Stimulated activated CD4-positive, alpha-beta T cell treated with anti-CD3 and anti-CD28 coated beads, Interleukin-4, amount 100 ng/mL, for 4 hours (primary cell): ENCODE data around the gene COX5B.
A peak's percentile ranks its signal among the peaks of the same experiment; 100 is the strongest.
"Not testable (repeated sequence)": the region's sequence is repeated elsewhere in the genome, so short reads cannot be mapped to it uniquely, and the experiment has no call there.

Experiments
- DNase-seq, 2 experiments: peaks; one replicate each; pipeline ENCODE4 v3.0.0-alpha.2; 2020

Gene COX5B

DNA sequence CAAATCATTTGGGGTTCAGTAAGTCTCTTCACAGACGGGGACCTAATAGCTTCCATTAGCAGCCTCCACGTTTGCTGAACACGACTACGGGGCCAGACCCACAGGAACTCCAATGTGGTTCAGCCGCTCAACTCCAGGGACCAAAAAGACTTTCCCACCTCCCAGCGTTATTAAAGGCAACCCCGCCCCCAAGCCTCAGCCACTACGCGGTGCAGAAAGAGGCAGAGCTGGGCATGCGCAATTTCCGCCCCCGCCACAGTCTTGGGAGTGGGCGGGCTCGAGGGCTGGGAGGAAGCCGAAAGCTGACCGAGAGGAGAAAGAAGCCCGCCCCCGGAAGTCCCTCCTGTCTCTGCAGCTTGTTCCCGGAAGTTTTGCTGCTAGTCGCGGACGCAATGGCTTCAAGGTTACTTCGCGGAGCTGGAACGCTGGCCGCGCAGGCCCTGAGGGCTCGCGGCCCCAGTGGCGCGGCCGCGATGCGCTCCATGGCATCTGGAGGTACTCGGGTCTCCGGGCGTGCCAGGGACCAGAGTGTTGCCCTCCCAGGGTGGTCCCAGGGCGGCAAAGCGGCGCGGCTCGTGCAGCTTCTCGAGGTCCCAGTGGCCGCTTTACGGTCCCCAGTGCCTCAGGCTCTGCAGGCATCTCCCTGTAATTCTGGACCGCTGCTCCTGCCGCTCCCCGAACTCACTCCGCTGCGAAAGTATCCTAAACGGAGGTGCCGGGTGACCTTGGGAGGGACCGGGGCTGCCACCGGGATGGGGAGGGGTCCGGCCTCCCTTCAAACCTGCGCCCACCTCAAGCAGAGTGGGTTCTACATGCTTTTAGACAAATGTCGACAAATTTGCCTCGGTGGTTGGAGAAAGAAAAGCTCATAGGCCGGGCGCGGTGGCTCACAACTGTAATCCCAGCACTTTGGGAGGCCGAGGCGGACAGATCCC lies at the start of gene COX5B:
TSS of gene COX5B (plus strand) at position 368 of the 935 bp plus-strand sequence. CDS start at position 393, 25 bp downstream.
- DNase-seq = peak; percentile 98 to 99

DNA sequence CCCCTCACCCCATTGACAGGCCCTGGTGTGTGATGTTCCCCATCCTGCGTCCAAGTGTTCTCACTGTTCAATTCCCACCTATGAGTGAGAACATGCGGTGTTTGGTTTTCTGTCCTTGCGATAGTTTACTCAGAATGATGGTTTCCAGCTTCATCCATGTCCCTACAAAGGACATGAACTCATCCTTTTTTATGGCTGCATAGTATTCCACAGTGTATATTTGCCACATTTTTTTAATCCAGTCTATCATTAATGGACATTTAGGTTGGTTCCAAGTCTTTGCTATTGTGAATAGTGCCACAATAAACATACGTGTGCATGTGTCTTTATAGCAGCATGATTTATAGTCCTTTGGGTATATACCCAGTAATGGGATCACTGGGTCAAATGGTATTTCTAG lies 49.7 kb upstream of the COX5B start:
- DNase-seq = not testable (repeated sequence)

DNA sequence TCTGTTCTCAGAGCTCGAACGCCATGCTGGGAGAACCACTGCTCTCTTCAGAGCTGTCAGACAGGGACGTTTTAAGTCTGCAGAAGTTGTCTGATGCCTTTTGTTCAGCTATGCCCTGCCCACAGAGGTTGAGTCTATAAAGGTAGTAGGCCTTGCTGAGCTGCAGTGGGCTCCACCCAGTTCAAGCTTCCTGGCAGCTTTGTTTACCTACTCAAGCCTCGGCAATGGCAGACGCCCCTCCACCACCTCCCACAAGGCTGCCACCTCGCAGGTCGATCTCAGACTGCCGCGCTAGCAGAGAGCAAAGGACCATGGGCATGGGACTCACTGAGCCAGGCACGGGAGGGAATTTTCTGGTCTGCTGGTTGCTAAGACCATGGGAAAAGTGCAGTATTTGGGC lies 44.3 kb upstream of the COX5B start:
- DNase-seq = not testable (repeated sequence)

- not testable (repeated sequence) for DNase-seq
These were observed 40.8 kb upstream of the COX5B start for GRCh38 chr2:97605109-97605508.

DNA sequence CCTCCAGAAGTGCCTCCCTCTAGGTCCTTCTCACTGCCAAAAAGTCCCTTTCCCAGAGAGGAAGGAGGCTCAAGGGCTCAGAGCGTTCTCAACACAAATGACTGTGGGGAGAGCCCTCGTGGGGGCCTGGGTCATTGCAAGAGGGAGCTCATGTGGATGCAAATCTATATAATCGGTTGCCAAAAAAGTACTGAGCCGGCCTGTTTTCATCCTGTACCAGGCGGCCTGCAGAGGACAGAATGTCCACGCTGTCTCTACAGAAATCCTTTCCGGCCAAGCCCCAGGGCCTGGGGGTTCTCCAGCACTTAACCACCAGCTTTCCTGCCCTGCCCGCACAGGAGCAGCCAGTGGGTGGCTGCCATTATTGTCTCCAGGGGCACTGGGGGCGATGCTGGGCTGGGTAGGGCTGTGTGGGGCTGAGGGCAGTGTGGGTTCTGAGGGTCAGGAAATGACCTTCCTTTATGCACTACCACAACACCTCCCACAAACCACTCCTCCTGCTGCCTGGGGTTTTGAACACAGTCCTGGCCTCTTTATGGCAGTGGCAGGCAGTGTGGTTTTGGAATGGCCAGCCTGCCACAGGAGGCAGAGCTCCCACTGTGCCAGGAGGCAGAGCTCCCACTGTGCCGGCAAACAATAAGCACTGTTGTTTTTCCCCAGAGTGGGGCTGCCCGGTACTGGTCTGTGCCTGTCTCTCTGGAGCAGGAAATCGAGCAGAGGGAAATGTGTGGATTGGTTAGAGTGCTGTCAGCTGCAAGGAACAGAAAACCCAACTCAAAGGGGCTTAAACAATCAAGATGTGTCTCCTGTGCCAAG lies 40.1 kb upstream of the COX5B start:
- DNase-seq = not testable (repeated sequence)

DNA sequence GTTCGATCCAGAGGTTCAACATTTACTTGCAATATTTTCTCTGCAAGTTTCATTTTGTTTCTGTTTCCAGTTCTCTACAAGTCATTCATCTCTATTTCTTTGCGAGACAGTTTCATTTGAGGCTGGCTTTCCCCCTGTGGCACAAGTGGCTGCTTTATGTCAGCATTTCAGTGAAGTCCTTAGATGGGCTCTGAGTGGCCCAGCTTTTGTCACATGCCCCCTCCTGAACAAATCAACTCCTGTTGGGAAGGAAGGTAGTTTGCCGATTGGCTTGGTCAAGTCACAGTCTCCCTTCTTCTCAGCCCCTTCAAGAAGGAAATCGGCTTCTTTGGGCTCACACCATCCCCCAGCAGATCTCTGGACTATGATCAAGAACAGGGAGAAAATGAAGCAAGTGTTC lies 37.1 kb upstream of the COX5B start:
- DNase-seq = not testable (repeated sequence)

DNA sequence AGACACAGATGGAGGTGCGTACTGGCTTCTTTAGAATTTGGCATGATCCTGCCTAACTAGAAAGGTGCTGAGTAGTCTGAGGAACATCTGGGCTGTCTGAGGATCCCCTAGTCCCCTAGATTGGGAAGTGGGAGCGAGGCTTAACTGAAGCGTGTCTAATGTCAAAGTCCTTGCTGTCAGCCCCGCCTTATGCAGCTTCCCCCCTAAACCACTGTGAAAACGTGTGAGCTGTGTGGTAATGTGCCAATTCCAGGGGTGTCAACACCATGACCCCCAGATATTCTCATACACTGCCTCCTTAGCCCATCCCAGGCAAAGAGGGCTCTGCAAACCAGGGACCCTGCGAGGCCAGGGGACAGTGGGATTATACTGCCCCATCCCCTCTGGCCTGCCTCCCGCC lies 34.0 kb upstream of the COX5B start:
- not testable (repeated sequence) for DNase-seq

- DNase-seq = not testable (repeated sequence)
These were observed 30.1 kb upstream of the COX5B start for GRCh38 chr2:97615746-97616145.

DNA sequence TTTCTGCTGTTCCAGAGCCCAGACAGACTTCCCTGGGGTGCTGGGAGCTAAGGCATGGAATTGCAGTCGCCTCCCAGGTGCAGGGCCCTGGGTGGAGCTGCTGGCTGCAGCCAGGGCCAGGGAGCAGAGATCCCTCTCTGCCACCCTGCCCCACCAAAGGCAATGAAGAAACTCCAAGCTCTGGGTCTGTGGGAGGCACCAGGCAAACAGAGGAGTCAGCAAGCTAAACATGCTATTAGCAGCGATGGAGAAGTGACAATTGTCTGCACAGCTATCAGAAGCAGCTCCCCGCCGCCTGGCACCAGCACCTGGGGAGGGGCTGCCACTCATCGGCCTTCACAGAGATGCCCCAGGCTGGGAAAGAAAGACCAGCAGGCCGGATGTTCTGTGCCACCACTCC lies 28.0 kb upstream of the COX5B start:
- no peak for DNase-seq

GRCh38 chr2:97618939-97619827 lies 26.7 kb upstream of the COX5B start:
- DNase-seq = not testable (repeated sequence)

- DNase-seq = not testable (repeated sequence)
These were observed 25.4 kb upstream of the COX5B start for GRCh38 chr2:97620492-97620891.

- DNase-seq = not testable (repeated sequence)
These were observed 22.9 kb upstream of the COX5B start for GRCh38 chr2:97622976-97623375.

- DNase-seq = not testable (repeated sequence)
These were observed 20.4 kb upstream of the COX5B start for GRCh38 chr2:97625354-97626048.

DNA sequence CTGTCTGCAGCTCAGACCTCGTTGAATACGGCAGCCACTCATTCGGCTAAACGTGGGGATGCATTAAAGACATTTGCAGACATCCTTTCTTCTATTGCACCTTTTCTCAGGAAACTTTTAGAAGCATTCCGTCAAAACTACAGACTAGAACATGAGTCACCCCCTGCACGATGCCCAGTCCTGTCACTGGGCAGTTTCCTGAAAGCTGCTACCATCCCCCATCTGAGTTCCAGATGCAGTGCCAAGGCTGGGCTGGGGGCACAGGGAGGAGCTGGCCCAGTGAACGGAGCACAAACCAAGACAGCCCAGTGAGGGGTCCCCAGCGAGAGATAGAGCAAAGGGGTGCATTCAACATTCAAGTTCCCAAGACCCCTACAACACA lies 19.8 kb upstream of the COX5B start:
- not testable (repeated sequence) for DNase-seq

GRCh38 chr2:97644023-97644717 lies 1.7 kb upstream of the COX5B start:
- DNase-seq = no peak

GRCh38 chr2:97645112-97645694 lies 659 bp upstream of the COX5B start:
- DNase-seq = peak in 1 of 2 experiments; percentile 39

DNA sequence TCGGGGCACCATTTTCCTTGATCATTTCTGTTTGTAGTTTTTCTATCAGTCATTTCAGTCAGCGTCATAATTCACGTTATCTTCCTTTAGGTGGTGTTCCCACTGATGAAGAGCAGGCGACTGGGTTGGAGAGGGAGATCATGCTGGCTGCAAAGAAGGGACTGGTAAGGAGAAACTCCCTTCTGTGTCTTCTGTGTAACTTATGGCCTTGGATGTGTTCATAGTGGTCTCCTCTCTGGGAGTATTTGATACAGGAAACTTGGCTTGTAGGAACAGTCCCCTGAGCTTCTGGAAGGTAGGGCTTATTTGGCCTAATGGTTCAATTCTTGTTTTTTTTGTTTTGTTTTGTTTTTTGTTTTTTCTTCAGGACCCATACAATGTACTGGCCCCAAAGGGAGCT lies 1.1 kb downstream of the COX5B start:
- no peak for DNase-seq

DNA sequence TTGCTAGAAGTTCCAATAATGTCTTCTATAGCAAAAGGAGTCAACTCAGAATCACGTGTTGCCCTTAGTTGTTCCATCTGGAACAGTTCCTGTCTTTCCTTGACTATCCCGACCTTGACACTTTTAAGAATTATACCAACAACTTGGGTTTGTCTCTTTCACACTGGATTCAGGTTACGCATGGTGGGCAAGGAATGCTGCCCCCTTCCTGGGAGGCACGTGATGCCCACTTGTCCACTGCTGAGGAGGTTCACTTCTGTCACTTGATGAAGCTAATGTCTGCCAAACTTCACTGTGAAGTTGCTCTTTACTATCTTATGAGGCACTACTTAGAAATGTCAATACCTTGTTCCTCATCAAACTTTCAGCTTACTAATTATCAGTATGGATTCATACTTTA lies 5.3 kb downstream of the COX5B start:
- no peak for DNase-seq

DNA sequence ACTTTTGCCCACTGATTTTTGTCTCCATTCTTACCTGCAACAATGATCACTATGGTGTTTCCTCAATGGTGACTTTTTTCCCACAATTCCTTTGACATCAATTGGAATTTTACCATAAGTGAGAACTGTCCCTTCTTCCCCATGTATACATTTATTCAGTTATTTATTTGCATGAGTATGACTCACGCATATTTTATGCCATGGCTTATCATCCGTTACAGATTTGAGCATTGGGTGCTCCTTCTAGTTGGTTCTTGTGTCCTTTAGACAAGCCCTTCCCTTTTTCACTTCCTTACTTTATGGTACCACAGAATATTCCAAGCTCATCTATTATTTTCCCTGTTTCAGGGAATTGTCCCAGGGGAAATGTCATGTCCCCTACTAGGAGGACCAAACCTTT lies 7.6 kb downstream of the COX5B start:
- no peak for DNase-seq

- no peak for DNase-seq
These were observed 8.0 kb downstream of the COX5B start for GRCh38 chr2:97653874-97654273.

DNA sequence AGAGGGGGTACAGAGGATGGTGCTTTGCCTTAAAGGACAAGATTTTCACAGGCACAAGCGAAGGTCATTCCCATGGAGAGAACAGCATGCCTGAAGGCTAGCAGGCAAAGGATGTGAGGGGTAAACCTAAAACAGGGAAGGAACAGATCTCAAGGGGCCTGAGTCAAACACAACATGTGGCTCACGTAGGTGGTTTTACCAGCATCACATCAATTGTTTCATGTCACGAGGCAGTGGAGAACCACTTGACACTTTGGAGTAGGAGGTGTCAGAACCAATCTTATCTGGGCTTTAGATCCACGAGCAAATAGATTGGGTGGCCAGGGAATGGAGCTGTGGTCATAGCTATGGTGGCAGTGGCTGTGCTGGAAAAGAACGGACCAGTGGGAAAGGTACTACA lies 8.4 kb downstream of the COX5B start:
- no peak for DNase-seq
